Measurements from ENCODE around the gene PTPRJ. TPM values are rescaled to one million over a fixed set of nuclear protein-coding genes. Genes with fewer than 3 reads are reported as not detected.

The PTPRJ gene
- total and polyA plus RNA-seq, 4 donors, result 2.0 to 20.1 (median 8.5) TPM

DNA sequence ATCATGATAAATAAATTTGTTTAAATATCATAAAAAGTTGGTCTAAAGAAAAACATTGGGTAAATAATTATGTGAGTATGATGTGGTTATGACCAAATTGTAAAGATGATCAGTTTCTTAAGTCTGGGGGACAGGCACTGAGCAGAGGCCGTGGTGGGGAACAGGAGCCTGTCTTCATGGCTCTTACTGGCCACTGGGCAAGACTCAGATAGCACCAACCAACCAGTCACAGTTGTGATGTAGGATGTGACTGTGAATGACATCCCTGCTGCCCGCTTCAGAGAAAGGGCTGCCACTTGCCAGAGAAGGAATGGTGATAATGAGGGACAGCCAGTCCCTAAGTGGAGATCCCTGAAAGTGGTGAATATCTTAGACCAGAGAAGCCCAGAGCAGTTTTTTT is 7.0 kb downstream of the PTPRJ start:
- Histone ChIP-seq H3K27me3 (ENCODE audit: control insufficient read depth in 1 of 2, insufficient read depth in 2 of 2, low read length in 1 of 2) (no peaks in the 10 kb centered on the region), H3K4me1 (ENCODE audit: control insufficient read depth in 1 of 2, insufficient read depth in 2 of 2, low read length in 2 of 2) (peaks cover 0 to 3% of the 10 kb centered on the region in 2 donors), H3K4me3 (ENCODE audit: low read length in 2 of 2) (no peak overlapping the region), H3K27ac (ENCODE audit: low read depth in 1 of 2, low read length in 2 of 2) (no peak overlapping the region), H3K9me3 (ENCODE audit: control insufficient read depth, low read length) (no peaks in the 10 kb centered on the region), H3K36me3 (ENCODE audit: control insufficient read depth in 1 of 2, insufficient read depth in 2 of 2, low read length in 1 of 2) (no peaks in the 10 kb centered on the region)
- DNase-seq (no peak), ATAC-seq (ENCODE audit: low FRiP score) (no peak)
- intact Hi-C loops (cut with DNase I), result loop anchor here in 1 of 2 donors (10.0 kb wide), 1 partner anchor 133 kb away; no protein-coding TSS in a partner anchor
- 95% methylated on average over 2 of the region's 2 CpGs for WGBS, 2 donors

DNA sequence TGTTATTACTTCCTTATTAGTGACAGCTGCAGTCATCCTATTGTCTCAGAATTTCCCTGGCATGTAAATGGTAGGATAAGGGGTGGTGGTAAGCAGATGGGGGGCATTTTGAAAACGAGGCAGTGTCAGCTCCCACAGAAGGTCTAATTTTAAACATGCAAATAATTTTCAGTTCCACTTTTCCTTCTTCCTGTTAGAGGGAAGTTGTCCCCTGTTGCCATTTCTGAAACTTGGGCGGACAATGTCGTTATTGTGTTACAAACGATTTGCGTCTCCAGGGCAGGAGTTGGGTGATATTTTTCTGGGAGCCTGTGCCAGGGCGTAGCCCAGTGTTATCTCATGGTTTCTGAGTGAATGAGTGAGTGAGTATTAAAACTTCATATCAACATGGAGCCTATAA is 7.4 kb downstream of the PTPRJ start:
- no peaks in the 10 kb centered on the region for H3K27me3 ChIP-seq (ENCODE audit: control insufficient read depth in 1 of 2, insufficient read depth in 2 of 2, low read length in 1 of 2)
- intact Hi-C loops (cut with DNase I), result loop anchor here in 1 of 2 donors (10.0 kb wide), 1 partner anchor 133 kb away; no protein-coding TSS in a partner anchor
- H3K4me3 ChIP-seq (ENCODE audit: low read length in 2 of 2), result no peak overlapping the region
- ATAC-seq (ENCODE audit: low FRiP score), result no peak
- 60 to 66% methylated on average over 6 of the region's 6 CpGs for WGBS, 2 donors
- H3K36me3 ChIP-seq (ENCODE audit: control insufficient read depth in 1 of 2, insufficient read depth in 2 of 2, low read length in 1 of 2), result no peaks in the 10 kb centered on the region
- H3K9me3 ChIP-seq (ENCODE audit: control insufficient read depth, low read length), result no peaks in the 10 kb centered on the region
- DNase-seq, result no peak
- H3K4me1 ChIP-seq (ENCODE audit: control insufficient read depth in 1 of 2, insufficient read depth in 2 of 2, low read length in 2 of 2), result peaks cover 0 to 3% of the 10 kb centered on the region in 2 donors
- no peak overlapping the region for H3K27ac ChIP-seq (ENCODE audit: low read depth in 1 of 2, low read length in 2 of 2)

DNA sequence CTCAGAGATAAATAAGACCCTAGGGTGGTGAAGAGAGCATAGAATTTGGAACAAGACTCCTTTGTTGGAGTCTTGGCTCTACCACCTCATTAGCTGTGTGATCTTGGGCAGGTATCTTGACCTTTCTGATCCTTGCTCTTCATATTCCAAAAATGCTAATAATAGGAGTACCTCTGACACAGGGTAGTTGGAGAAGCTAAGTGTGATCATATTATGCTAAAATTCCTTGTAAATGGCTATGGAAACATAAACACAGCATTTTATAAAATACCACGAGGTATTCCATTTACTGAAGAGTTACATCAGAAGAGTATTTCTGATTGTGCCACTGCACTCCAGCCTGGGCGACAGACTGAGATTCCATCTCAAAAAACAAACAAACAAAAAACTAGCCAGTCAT is 9.4 kb downstream of the PTPRJ start:
- Histone ChIP-seq H3K27me3 (ENCODE audit: control insufficient read depth in 1 of 2, insufficient read depth in 2 of 2, low read length in 1 of 2) (no peaks in the 10 kb centered on the region), H3K4me3 (ENCODE audit: low read length in 2 of 2) (no peak overlapping the region), H3K27ac (ENCODE audit: low read depth in 1 of 2, low read length in 2 of 2) (no peak overlapping the region), H3K36me3 (ENCODE audit: control insufficient read depth in 1 of 2, insufficient read depth in 2 of 2, low read length in 1 of 2) (no peaks in the 10 kb centered on the region), H3K4me1 (ENCODE audit: control insufficient read depth in 1 of 2, insufficient read depth in 2 of 2, low read length in 2 of 2) (peaks cover 0 to 3% of the 10 kb centered on the region in 2 donors), H3K9me3 (ENCODE audit: control insufficient read depth, low read length) (no peaks in the 10 kb centered on the region)
- intact Hi-C loops (cut with DNase I), result loop anchor here in 1 of 2 donors (10.0 kb wide), 1 partner anchor 135 kb away; no protein-coding TSS in a partner anchor
- DNase-seq (no peak), ATAC-seq (ENCODE audit: low FRiP score) (no peak)
- 46 to 64% methylated on average over 2 of the region's 2 CpGs for whole genome bisulfite sequencing, 2 donors

DNA sequence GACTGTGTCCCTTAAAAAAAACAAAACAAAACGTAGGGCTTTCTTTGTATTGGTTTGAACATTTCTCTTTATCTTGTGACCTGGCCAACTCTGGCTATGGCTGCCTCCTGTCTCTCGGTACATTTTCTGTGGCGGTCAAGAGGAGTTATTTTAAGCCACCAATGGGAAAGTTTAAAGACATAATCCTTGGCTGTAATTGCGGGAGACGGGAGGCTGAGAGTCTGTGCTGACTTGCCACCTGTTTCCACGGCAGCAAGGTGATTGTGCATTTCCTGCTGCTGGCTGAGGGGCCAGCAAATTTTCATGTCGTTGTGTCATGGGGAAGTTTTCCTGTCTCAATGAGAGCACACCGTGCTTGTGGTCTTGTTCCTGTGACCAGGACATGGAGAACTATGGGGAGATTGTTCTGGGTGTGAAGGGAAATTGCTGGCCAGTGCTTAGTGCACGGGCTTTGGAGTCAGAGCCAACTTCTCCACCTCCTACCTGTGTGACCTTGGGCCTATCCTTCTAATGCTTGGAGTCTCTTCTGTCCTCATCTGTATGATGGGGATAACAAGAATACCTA is 11.0 kb downstream of the PTPRJ start:
- Histone ChIP-seq H3K27ac (ENCODE audit: low read depth in 1 of 2, low read length in 2 of 2) (peak overlapping the region in 1 of 2 donors; percentile 25), H3K27me3 (ENCODE audit: control insufficient read depth in 1 of 2, insufficient read depth in 2 of 2, low read length in 1 of 2) (no peaks in the 10 kb centered on the region), H3K4me3 (ENCODE audit: low read length in 2 of 2) (no peak overlapping the region), H3K36me3 (ENCODE audit: control insufficient read depth in 1 of 2, insufficient read depth in 2 of 2, low read length in 1 of 2) (no peaks in the 10 kb centered on the region), H3K9me3 (ENCODE audit: control insufficient read depth, low read length) (no peaks in the 10 kb centered on the region), H3K4me1 (ENCODE audit: control insufficient read depth in 1 of 2, insufficient read depth in 2 of 2, low read length in 2 of 2) (peaks cover 0 to 3% of the 10 kb centered on the region in 2 donors)
- intact Hi-C loops (cut with DNase I), result no loop called here
- DNase-seq (peak in 1 of 2 donors; percentile 19), ATAC-seq (ENCODE audit: low FRiP score) (no peak)
- WGBS, 2 donors, result 3 to 4% methylated on average over 9 of the region's 9 CpGs

DNA sequence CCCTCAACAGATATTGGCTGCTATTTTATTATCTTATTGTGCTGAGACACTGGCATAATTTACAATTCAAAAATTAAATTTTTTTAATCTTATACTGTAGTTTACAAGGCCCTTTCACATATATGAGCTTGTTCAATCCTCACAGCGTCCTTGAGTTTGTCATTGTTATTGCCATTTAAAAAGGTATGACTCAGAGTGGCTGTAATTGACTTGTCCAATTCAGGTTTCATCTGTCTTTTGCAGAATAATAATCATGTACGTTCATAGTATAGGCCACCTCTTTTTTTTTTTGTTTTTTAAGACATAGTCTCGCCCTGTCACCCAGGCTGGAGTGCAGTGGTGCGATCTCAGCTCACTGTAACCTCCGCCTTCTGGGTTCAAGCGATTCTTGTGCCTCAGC is 11.5 kb downstream of the PTPRJ start:
- H3K36me3 ChIP-seq (ENCODE audit: control insufficient read depth in 1 of 2, insufficient read depth in 2 of 2, low read length in 1 of 2), result no peaks in the 10 kb centered on the region
- H3K4me1 ChIP-seq (ENCODE audit: control insufficient read depth in 1 of 2, insufficient read depth in 2 of 2, low read length in 2 of 2), result peaks cover 0 to 3% of the 10 kb centered on the region in 2 donors
- no peaks in the 10 kb centered on the region for H3K27me3 ChIP-seq (ENCODE audit: control insufficient read depth in 1 of 2, insufficient read depth in 2 of 2, low read length in 1 of 2)
- H3K4me3 ChIP-seq (ENCODE audit: low read length in 2 of 2), result no peak overlapping the region
- ATAC-seq (ENCODE audit: low FRiP score) (no peak), DNase-seq (no peak)
- no peaks in the 10 kb centered on the region for H3K9me3 ChIP-seq (ENCODE audit: control insufficient read depth, low read length)
- H3K27ac ChIP-seq (ENCODE audit: low read depth in 1 of 2, low read length in 2 of 2), result no peak overlapping the region
- intact Hi-C loops (cut with DNase I), result no loop called here
- WGBS, 2 donors, result 80 to 84% methylated on average over 6 of the region's 6 CpGs

DNA sequence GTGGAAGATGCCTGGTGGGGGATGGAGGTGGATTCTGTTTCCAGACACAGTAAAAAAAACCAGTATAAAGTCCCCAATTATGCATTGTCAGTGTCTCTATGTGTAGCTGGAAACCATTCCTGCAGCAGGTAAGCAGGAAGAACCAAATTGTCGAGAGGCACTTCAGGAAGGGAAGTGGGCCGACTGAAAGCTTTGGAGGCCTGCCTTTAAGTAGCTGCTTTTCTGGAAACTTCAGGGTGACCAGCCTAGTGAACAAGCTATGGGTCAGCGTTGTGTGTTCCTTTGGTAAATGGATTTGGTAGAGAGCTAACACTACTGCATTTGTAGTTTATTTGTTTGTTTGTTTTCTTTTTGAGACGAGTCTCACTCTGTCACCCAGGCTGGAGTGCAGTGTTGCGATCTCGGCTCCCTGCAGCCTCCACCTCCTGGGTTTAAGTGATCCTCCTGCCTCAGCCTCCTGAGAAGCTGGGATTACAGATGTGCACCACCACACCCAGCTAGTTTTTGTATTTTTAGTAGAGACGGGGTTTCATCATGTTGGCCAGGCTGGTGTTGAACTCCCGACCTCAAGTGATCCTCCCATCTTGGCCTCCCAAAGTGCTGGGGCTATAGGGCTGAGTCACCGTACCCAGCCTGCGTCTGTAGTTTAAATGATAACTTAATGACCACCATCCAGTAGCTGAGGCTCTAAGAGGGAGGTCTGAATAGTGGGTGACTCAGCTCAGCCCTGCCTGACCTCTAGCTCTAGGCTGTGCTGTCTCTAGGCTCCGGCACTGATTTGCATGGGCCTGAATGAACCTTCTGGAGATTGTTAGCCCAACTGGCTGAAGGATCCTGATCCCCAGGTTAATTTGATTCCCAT is 12.8 kb downstream of the PTPRJ start:
- H3K36me3 ChIP-seq (ENCODE audit: control insufficient read depth in 1 of 2, insufficient read depth in 2 of 2, low read length in 1 of 2), result no peaks in the 10 kb centered on the region
- intact Hi-C loops (cut with DNase I), result no loop called here
- H3K27me3 ChIP-seq (ENCODE audit: control insufficient read depth in 1 of 2, insufficient read depth in 2 of 2, low read length in 1 of 2), result no peaks in the 10 kb centered on the region
- peak in 1 of 2 donors; percentile 43 for DNase-seq
- peaks cover 0 to 3% of the 10 kb centered on the region in 2 donors for H3K4me1 ChIP-seq (ENCODE audit: control insufficient read depth in 1 of 2, insufficient read depth in 2 of 2, low read length in 2 of 2)
- no peak overlapping the region for H3K27ac ChIP-seq (ENCODE audit: low read depth in 1 of 2, low read length in 2 of 2)
- no peak for ATAC-seq (ENCODE audit: low FRiP score)
- no peaks in the 10 kb centered on the region for H3K9me3 ChIP-seq (ENCODE audit: control insufficient read depth, low read length)
- no peak overlapping the region for H3K4me3 ChIP-seq (ENCODE audit: low read length in 2 of 2)
- WGBS, 2 donors, result 85 to 86% methylated on average over 11 of the region's 11 CpGs

DNA sequence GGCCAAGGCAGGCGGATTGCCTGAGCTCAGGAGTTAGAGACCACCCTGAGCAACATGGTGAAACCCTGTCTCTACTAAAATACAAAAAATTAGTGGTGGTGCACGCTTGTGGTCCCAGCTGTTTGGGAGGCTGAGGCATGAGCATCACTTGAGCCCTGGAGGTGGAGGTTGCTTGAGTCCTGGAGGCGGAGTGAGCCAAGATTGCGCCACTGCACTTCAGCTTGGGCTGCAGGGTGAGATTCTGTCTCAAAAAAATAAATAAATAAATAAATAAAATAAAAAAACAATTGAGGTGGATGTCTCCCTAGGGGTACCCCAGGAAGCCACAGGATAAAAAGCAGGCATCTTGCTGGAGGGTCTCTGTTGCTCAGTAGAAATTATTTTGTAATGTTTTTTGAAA is 14.1 kb downstream of the PTPRJ start:
- DNase-seq, result peak in 1 of 2 donors; percentile 24
- H3K9me3 ChIP-seq (ENCODE audit: control insufficient read depth, low read length), result no peaks in the 10 kb centered on the region
- intact Hi-C loops (cut with DNase I), result no loop called here
- H3K36me3 ChIP-seq (ENCODE audit: control insufficient read depth in 1 of 2, insufficient read depth in 2 of 2, low read length in 1 of 2), result no peaks in the 10 kb centered on the region
- no peak for ATAC-seq (ENCODE audit: low FRiP score)
- peaks cover 0 to 3% of the 10 kb centered on the region in 2 donors for H3K4me1 ChIP-seq (ENCODE audit: control insufficient read depth in 1 of 2, insufficient read depth in 2 of 2, low read length in 2 of 2)
- H3K27me3 ChIP-seq (ENCODE audit: control insufficient read depth in 1 of 2, insufficient read depth in 2 of 2, low read length in 1 of 2), result no peaks in the 10 kb centered on the region
- no peak overlapping the region for H3K27ac ChIP-seq (ENCODE audit: low read depth in 1 of 2, low read length in 2 of 2)
- H3K4me3 ChIP-seq (ENCODE audit: low read length in 2 of 2), result no peak overlapping the region
- 99% methylated on average over 4 of the region's 4 CpGs for WGBS, 2 donors

DNA sequence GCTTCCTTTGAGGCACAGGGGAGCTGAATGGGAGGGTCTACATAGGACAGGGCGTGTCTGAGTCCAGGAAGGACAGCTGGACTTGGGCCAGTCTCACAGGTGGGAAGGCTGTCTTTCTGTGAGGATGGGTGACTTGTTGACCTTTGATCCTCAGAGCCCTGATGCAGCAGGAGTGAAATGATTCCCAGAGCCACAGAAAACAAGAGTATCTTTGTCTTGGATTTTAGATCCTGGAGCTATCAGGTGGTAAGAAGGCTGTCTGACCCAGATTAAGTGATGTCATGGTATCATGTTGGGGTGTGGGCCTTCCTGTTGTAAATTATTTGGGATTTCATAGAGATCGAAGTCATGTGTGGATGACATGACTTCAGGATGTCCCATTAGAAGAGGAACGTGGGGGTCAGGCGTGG is 15.0 kb downstream of the PTPRJ start:
- no peak for ATAC-seq (ENCODE audit: low FRiP score)
- Histone ChIP-seq H3K4me3 (ENCODE audit: low read length in 2 of 2) (no peak overlapping the region), H3K27ac (ENCODE audit: low read depth in 1 of 2, low read length in 2 of 2) (no peak overlapping the region), H3K4me1 (ENCODE audit: control insufficient read depth in 1 of 2, insufficient read depth in 2 of 2, low read length in 2 of 2) (peaks cover 0 to 3% of the 10 kb centered on the region in 2 donors), H3K9me3 (ENCODE audit: control insufficient read depth, low read length) (no peaks in the 10 kb centered on the region), H3K36me3 (ENCODE audit: control insufficient read depth in 1 of 2, insufficient read depth in 2 of 2, low read length in 1 of 2) (no peaks in the 10 kb centered on the region), H3K27me3 (ENCODE audit: control insufficient read depth in 1 of 2, insufficient read depth in 2 of 2, low read length in 1 of 2) (no peaks in the 10 kb centered on the region)
- WGBS, 2 donors, result 86 to 95% methylated on average over 4 of the region's 4 CpGs
- no peak for DNase-seq
- intact Hi-C loops (cut with DNase I), result no loop called here
